Measurements from ENCODE around the gene ACTR5. TPM values are rescaled to one million over a fixed set of nuclear protein-coding genes. Genes with fewer than 3 reads are reported as not detected.

ACTR5 gene
- total and polyA plus RNA-seq, 7 donors: 3.8 to 9.3 (median 5.3) TPM

DNA sequence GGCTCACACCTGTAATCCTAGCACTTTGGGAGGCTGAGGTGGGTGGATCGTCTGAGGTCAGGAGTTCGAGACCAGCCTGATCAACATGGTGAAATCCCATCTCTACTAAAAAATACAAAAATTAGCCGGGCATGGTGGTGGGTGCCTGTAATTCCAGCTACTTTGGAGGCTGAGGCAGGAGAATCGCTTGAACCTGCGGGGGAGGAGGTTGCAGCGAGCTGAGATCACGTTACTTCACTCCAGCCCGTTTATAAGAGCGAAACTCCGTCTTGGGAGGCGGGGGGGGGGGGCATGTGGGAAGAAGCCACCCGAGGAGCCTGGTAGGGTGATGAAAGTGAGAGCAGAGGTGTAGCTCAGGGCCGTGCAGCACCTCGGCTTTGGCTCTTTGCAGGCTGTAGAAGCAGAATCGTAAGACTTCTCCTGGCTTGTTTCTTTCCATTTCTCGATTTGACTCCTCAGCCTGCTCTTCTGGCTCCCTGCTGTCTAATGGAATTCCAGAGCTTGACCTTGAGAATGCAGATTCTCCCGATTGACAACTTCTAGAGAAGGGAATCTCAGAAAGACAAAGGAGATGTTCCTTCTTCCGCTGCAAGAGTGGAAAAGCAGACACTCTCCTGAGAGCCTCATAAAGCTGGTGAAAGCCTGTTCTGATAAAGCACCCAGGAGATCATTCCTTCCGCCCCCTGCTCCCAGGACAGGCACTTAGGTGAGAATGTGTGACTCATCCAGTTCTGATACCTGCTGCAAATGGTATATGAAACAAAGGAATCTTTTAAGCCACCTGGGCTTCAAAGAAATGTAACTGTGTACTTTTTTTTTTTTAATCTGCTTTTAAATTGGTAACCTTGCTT is 31.2 kb downstream of the ACTR5 start:
- DNase-seq (no peak), ATAC-seq (no peak)
- no peaks in the 10 kb centered on the region for H3K27me3 ChIP-seq (ENCODE audit: insufficient read depth in 3 of 3, low read length in 2 of 3)
- TF ChIP-seq, protein P1, sequence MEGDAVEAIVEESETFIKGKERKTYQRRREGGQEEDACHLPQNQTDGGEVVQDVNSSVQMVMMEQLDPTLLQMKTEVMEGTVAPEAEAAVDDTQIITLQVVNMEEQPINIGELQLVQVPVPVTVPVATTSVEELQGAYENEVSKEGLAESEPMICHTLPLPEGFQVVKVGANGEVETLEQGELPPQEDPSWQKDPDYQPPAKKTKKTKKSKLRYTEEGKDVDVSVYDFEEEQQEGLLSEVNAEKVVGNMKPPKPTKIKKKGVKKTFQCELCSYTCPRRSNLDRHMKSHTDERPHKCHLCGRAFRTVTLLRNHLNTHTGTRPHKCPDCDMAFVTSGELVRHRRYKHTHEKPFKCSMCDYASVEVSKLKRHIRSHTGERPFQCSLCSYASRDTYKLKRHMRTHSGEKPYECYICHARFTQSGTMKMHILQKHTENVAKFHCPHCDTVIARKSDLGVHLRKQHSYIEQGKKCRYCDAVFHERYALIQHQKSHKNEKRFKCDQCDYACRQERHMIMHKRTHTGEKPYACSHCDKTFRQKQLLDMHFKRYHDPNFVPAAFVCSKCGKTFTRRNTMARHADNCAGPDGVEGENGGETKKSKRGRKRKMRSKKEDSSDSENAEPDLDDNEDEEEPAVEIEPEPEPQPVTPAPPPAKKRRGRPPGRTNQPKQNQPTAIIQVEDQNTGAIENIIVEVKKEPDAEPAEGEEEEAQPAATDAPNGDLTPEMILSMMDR (IDR thresholded peaks at IDR 0.05): no peak
- H3K9me3 ChIP-seq: no peaks in the 10 kb centered on the region
- H3K36me3 ChIP-seq (ENCODE audit: insufficient read depth in 1 of 2, low read depth in 1 of 2): peaks cover 0 to 25% of the 10 kb centered on the region in 2 donors
- H3K27ac ChIP-seq: no peak overlapping the region
- no peak overlapping the region for H3K4me3 ChIP-seq
- H3K4me1 ChIP-seq: no peaks in the 10 kb centered on the region
- WGBS, 3 donors: 57 to 63% (median 58%) methylated on average over 19 of the region's 19 CpGs
- intact Hi-C loops (cut with DNase I): no loop called here

DNA sequence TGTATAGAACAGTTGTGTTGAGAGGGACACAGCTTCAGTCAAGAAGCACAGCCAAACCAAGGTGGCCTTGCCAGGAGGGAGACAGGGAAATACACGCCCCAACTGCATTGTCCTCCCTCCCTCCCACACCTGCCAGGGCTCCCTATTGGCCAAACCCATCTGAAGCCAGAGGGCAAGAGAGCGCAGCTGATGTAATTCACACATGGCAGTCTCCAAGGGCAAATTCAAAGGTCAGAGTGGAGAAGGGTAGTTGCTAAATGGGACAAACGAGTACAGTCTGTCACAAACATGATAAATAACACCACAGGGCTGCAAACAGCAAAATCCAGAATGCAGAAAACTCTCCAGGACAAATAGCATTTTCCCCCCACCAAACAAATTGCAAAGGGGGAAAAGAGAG is 34.0 kb downstream of the ACTR5 start:
- no peak overlapping the region for H3K4me3 ChIP-seq
- TF ChIP-seq, protein P1 (IDR thresholded peaks at IDR 0.05): no peak
- peaks cover 0 to 5% of the 10 kb centered on the region in 2 donors for H3K36me3 ChIP-seq (ENCODE audit: insufficient read depth in 1 of 2, low read depth in 1 of 2)
- intact Hi-C loops (cut with DNase I): no loop called here
- no peaks in the 10 kb centered on the region for H3K27me3 ChIP-seq (ENCODE audit: insufficient read depth in 3 of 3, low read length in 2 of 3)
- H3K4me1 ChIP-seq: no peaks in the 10 kb centered on the region
- 51 to 57% (median 57%) methylated on average over 3 of the region's 3 CpGs for WGBS, 3 donors
- no peaks in the 10 kb centered on the region for H3K9me3 ChIP-seq
- no peak overlapping the region for H3K27ac ChIP-seq
- ATAC-seq (no peak), DNase-seq (no peak)

DNA sequence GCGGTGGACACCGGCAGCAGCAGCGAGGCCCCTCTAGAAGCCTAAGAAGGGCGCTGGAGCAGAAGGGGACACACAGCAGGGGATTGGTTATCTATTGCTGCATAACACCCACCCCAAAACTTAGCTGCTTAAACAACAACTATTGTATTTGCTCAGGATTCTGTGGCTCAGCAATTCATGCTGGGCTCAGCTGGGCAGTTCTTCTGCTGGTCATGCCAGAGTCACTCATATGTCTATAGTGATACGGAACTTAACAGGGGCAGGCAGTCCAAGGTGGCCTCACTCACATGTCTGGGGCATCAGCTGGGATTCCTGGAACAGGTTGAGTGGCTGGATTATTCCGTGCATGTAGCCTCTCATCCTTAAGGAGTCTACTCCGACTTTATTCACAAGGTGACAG is 39.6 kb downstream of the ACTR5 start:
- 81 to 95% (median 94%) methylated on average over 7 of the region's 7 CpGs for WGBS, 3 donors
- ATAC-seq: no peak
- no peak overlapping the region for H3K27ac ChIP-seq
- TF ChIP-seq, protein P1 (IDR thresholded peaks at IDR 0.05): no peak
- no peaks in the 10 kb centered on the region for H3K27me3 ChIP-seq (ENCODE audit: insufficient read depth in 3 of 3, low read length in 2 of 3)
- DNase-seq: no peak
- H3K36me3 ChIP-seq (ENCODE audit: insufficient read depth in 1 of 2, low read depth in 1 of 2): no peaks in the 10 kb centered on the region
- intact Hi-C loops (cut with DNase I): no loop called here
- H3K4me3 ChIP-seq: no peak overlapping the region
- H3K4me1 ChIP-seq: no peaks in the 10 kb centered on the region
- H3K9me3 ChIP-seq: no peaks in the 10 kb centered on the region

DNA sequence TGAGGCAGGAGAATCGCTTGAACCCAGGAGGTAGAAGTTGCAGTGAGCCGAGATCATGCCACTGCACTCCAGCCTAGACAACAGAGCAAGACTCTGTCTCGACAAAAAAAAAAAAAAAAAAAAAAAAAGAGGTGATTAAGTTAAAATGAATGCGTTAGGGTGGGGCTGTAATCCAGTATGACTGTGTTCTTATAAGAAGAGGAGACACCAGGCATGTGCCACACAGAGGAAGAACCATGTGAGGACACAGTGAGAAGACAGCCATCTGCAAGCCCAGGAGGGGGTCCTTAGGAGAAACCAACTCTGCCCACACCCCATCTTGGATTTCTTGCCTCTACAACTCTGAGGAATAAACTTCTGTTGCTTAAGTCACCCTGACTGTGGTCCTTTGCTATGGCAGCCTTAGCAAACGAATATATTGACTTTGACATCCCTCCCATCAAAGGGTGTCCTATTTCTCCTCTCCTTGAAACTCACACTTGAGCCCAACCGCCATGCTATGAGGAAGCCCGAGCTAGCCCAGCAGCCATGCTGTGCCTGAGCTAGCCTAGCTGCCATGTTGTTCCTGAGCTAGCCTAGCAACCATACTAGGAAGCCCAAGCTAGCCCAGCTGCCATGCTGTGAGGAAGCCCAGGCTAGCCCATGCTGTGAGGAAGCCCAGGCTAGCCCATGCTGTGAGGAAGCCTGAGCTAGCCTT is 41.4 kb downstream of the ACTR5 start:
- DNase-seq (no peak), ATAC-seq (no peak)
- WGBS, 3 donors: 74 to 83% (median 74%) methylated on average over 7 of the region's 7 CpGs
- H3K4me1 ChIP-seq: no peaks in the 10 kb centered on the region
- H3K9me3 ChIP-seq: no peaks in the 10 kb centered on the region
- intact Hi-C loops (cut with DNase I): no loop called here
- H3K4me3 ChIP-seq: no peak overlapping the region
- H3K27ac ChIP-seq: no peak overlapping the region
- no peaks in the 10 kb centered on the region for H3K27me3 ChIP-seq (ENCODE audit: insufficient read depth in 3 of 3, low read length in 2 of 3)
- no peaks in the 10 kb centered on the region for H3K36me3 ChIP-seq (ENCODE audit: insufficient read depth in 1 of 2, low read depth in 1 of 2)
- TF ChIP-seq, protein P1 (IDR thresholded peaks at IDR 0.05): no peak

Measured in psoas muscle (tissue), 8 donors.